ENCODE measurements around the gene ATP8B1. TPM values are rescaled to one million over a fixed set of nuclear protein-coding genes. Genes with fewer than 3 reads are reported as not detected.
A peak's percentile ranks its signal among the peaks of the same experiment; 100 is the strongest.

Gene ATP8B1
- total and polyA plus RNA-seq, 9 of the 15 experiments (the other 6 are each of a cell fraction or from before 2014, with no cell fraction given): 0.01 to 0.22 (median 0.03) TPM; not detected in 3

GRCh38 chr18:57776354-57776753 lies 26.8 kb downstream of the ATP8B1 start:
- in situ Hi-C loops (cut with MboI): no loop called here
- Histone ChIP-seq H3K27ac (ENCODE audit: extremely low read depth, low read depth, low read length) (peak overlapping the region; percentile 67), H4K20me1 (replicated peaks; ENCODE audit: control insufficient read depth, insufficient read depth, low read length) (no peaks in the 10 kb centered on the region), H3K4me2 (ENCODE audit: insufficient read depth, low read length) (peak overlapping the region; percentile 42), H3K9me1 (ENCODE audit: control insufficient read depth, insufficient read depth, low read length) (peaks cover 3% of the 10 kb centered on the region), H3K9me3 (replicated peaks; ENCODE audit: control insufficient read depth, insufficient read depth, low read depth, low read length) (no peaks in the 10 kb centered on the region), H3K4me3 (no peak overlapping the region), H3K36me3 (ENCODE audit: control insufficient read depth, insufficient read depth, low read length) (no peaks in the 10 kb centered on the region), H3K9ac (ENCODE audit: insufficient read depth in 1 of 2, low read depth in 2 of 2, low read length in 2 of 2) (peak overlapping the region in 1 of 2 experiments; percentile 25; a peak in 1 of 4 replicates), H2AFZ (ENCODE audit: low read depth, low read length) (peak overlapping the region; percentile 78), H3K4me1 (replicated peaks in 1 of 2; ENCODE audit: control insufficient read depth in 2 of 2, insufficient read depth in 2 of 2, low read length in 2 of 2) (peaks cover 0 to 16% of the 10 kb centered on the region in 2 experiments; a peak in 4 of 5 replicates), H3K27me3 (ENCODE audit: control insufficient read depth in 2 of 2, insufficient read depth in 2 of 2, low read length in 2 of 2) (no peaks in the 10 kb centered on the region), H3K79me2 (ENCODE audit: control insufficient read depth, insufficient read depth, low read length) (no peaks in the 10 kb centered on the region)
- 39% methylated on average over 3 of the region's 3 CpGs for WGBS (ENCODE audit: insufficient coverage, low coverage, missing lambda C conversion rate)
- peak; percentile 46 for ATAC-seq
- BruUV-seq (replicated peaks): no TSS peak
- TF ChIP-seq, protein P1, sequence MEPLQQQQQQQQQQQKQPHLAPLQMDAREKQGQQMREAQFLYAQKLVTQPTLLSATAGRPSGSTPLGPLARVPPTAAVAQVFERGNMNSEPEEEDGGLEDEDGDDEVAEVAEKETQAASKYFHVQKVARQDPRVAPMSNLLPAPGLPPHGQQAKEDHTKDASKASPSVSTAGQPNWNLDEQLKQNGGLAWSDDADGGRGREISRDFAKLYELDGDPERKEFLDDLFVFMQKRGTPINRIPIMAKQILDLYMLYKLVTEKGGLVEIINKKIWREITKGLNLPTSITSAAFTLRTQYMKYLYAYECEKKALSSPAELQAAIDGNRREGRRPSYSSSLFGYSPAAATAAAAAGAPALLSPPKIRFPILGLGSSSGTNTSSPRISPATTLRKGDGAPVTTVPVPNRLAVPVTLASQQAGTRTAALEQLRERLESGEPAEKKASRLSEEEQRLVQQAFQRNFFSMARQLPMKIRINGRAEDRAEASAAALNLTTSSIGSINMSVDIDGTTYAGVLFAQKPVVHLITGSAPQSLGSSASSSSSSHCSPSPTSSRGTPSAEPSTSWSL (CRISPR knock-in tag; IDR thresholded peaks at IDR 0.05; ENCODE audit: borderline replicate concordance): no peak
- peak; percentile 55 for TF ChIP-seq EGR1 (conservative IDR thresholded peaks at IDR 0.05)
- no peak for TF ChIP-seq PHB (CRISPR knock-in tag; IDR thresholded peaks at IDR 0.05)
- TF ChIP-seq HNRNPL (IDR thresholded peaks at IDR 0.05; ENCODE audit: low read depth, low read length): no peak
- TF ChIP-seq, protein P2, sequence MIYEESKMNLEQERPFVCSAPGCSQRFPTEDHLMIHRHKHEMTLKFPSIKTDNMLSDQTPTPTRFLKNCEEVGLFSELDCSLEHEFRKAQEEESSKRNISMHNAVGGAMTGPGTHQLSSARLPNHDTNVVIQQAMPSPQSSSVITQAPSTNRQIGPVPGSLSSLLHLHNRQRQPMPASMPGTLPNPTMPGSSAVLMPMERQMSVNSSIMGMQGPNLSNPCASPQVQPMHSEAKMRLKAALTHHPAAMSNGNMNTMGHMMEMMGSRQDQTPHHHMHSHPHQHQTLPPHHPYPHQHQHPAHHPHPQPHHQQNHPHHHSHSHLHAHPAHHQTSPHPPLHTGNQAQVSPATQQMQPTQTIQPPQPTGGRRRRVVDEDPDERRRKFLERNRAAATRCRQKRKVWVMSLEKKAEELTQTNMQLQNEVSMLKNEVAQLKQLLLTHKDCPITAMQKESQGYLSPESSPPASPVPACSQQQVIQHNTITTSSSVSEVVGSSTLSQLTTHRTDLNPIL (CRISPR knock-in tag; IDR thresholded peaks at IDR 0.05): no peak
- no peak for TF ChIP-seq E2F5 (CRISPR knock-in tag; IDR thresholded peaks at IDR 0.05)
- TF ChIP-seq BHLHE40 (IDR thresholded peaks at IDR 0.05; ENCODE audit: low read length): no peak
- no peak for TF ChIP-seq NRF1 (conservative IDR thresholded peaks at IDR 0.05 in 1 of 2, IDR thresholded peaks at IDR 0.05 in 1 of 2)
- no peak for TF ChIP-seq KLF1 (tag; IDR thresholded peaks at IDR 0.05)
- FAIRE-seq: no peak
- peak in 2 of 4 experiments; percentile 6 to 11 for DNase-seq (ENCODE audit: extremely low read depth in 1 of 4, low spot score in 3 of 4)
- CTCF ChIA-PET (ENCODE audit: low intra/inter-chr PET ratio): no interaction called here
- intact Hi-C loops (cut with micrococcal nuclease): loop anchor here (5.0 to 10.0 kb wide), 2 partner anchors 78 to 109 kb away; no protein-coding TSS in a partner anchor
- POLR2A ChIA-PET: interaction anchor here (0.6 to 0.9 kb wide), 3 partner anchors 10 to 47 kb away, joined by 3 to 7 read pairs (median 3); no protein-coding TSS in a partner anchor
